Stromal cell of bone marrow (primary cell): ENCODE measurements around the gene ZNF334.
A peak's percentile ranks its signal among the peaks of the same experiment; 100 is the strongest.

Source experiments
- DNase-seq: peaks from one replicate; pipeline ENCODE4 v3.0.0-alpha.2; 2012; ENCODE audit warnings: low read depth

Gene ZNF334

DNA sequence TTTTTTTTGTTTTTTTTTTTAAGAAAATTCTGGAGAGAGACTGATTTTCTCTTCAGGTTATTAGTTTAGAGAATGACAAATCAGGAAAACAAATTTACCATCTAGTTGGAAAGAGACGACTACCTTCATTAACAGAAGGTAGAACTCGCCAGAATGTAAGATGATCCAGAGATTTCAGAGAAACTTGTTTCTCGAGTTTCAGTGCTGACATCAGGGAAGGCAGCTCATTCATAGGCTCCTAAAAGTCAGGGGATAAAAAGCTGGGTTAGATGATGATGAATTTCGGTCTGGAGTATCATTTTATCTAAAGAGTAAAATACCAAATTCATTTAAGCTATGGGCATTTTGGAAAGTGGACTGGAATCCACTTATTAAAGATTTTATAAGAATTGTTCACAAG is 27.9 kb downstream of the ZNF334 start:
- peak; percentile 2 for DNase-seq

DNA sequence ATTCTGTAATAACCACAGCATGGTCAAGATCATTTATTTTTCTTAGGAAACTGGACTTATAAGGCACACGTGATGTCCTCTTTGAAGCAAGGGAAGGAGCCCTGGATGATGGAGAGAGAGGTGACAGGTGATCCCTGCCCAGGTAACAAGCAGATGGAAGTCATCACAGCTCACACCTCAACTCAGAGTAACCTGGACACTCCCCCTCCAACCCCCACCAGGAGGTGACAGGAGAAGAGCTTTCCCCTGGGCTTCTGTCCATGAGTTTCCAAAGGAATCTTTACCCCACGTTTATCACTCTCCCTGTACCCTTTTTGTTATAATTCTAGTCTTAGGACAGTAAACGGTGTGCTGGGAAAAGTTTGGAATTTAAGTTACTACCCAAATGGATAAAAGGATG is 28.4 kb downstream of the ZNF334 start:
- DNase-seq, result no peak

DNA sequence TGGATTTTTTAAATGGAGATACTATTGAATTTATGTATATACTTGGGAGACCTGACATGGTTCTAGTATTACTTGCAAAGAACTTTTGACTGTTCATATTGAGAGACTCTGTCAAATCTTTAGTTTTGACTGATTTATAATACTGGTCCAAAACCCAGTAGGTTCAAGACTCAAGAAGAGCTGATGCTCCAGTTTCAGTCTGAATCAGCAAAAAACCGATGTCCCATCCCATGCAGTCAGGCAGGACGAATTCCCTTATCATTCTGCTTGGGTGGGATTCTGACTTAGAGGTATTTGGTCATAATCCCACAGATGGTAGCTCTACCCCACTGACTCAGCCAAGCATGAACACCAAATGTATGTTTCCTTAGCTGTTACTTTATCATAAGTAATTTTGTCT is 29.5 kb downstream of the ZNF334 start:
- DNase-seq, result no peak

DNA sequence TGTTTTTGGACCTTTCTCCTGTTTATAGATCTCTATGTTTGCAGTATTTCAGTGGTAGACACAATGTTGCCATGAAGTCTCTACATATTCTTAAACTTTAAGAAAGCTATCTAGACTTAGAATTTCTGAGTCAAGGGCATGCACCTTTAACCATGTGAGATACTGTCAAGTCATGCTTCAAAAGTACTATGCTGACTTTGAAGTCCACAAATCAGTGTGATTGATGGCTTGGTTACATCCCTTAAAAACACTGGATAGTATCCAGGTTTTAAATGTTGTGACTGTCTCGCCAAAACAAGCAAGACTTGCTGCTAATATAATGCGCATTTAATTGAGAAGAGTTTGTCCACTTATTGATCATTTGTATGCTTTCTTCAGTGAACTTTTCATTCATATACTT is 30.5 kb downstream of the ZNF334 start:
- DNase-seq, result no peak

DNA sequence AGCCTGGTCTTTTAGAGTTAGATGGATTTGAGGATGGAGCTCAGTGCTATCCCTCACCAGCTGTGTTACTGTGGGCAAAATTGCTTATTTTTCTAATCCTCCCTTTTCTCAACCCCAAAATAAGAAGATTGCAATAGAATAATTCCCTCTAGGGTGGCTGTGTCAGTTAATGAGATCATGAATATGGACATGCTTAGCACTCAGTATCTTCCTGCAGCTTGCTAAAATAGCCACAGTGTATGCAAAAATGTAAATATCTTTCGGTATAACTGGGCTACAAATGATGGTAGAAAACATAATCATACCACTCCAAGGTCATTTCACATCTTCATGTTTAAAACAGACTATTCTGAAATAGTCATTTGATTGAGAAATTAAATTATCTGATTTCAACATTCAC is 35.7 kb downstream of the ZNF334 start:
- no peak for DNase-seq

DNA sequence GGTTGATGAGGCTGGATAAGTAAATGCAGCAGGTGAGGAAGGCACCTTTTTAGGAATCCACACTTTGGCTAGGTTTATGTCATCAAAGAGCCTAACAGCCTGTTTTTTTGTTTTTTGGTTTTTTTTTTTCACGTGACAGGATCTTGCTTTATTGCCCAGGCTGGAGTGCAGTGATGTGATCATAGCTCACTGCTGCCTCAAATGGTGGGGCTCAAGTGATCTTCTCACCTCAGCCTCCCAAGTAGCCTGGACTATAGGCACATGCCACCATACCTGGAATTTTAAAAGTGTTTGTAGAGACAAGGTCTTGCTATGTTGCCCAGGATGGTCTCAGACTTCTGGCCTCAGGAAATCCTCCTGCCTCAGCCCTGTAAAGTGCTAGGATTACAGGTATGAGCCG is 36.1 kb downstream of the ZNF334 start:
- DNase-seq, result no peak

DNA sequence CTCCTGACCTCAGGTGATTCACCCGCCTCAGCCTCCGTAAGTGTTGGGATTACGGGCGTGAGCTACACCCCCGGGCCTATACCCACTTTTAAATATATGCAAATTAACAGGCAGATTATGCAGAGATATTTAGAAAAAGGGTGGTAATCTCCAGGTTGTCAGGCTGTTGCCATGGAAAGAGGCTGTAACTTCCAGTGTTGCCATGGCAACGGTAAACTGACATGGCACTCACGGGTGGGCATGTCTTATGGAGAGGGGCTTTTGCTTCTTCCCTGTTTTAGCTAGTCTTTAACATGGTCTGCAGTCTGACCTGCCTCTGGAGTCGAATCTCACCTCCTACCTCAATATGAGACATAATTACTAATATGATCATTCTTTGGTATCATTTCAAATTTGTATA is 44.9 kb downstream of the ZNF334 start:
- no peak for DNase-seq

DNA sequence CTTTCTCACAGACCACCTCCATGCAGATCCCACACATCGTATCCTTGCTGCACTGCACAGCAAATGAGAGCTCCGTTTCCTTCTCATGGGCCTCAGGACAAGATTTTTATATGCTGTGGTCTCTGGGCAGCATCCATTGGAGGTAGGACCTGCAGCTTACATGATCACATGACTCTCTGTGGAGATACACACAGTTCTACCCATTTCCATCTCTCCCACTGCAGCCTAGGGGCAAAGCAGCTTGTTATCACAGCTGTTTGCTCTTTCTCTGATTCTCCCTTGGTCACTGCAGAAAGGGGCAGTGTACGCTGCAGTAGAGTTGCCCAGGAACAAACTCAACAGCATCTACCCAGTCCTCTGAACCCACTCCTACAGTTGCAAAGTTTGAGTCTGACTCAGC is 48.9 kb downstream of the ZNF334 start:
- DNase-seq, result no peak

DNA sequence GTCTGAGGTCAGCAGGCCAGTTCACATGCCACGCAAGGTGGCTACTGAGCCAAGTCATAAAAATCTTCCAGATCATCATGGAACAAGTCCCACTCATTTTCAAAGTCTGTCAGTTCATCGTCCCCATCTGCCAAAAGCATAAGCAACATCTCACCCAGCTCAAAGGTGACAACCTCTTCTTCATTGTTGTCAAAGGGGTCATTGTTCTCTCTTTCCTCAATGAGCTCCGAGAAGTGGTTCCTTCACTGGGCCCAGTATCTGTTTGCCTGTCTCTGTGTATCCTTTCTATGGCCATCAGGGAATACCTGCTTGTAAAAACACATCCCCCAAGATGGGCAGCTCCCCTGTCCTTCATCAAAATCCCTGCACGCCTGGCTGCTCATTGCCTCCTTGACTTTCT is 49.5 kb downstream of the ZNF334 start:
- no peak for DNase-seq

DNA sequence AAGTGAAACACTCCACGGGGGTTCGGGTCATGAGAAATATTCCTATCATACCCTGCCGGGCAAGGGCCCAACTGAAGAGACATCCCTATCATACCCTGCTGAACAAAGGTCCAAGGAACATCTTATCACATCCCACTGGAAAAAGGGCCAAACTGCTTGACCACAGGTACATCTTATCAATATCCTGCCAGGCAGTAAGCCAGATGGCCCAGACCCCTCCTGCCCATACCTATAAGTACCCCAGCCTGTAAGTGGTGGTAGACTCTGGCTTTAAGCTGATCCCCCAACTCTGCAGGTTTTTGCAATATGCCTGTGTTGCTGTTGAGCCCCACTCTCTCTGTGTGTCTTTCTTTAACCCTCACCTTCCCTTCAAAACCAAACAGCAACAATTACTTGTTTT is 51.6 kb downstream of the ZNF334 start:
- DNase-seq, result no peak

DNA sequence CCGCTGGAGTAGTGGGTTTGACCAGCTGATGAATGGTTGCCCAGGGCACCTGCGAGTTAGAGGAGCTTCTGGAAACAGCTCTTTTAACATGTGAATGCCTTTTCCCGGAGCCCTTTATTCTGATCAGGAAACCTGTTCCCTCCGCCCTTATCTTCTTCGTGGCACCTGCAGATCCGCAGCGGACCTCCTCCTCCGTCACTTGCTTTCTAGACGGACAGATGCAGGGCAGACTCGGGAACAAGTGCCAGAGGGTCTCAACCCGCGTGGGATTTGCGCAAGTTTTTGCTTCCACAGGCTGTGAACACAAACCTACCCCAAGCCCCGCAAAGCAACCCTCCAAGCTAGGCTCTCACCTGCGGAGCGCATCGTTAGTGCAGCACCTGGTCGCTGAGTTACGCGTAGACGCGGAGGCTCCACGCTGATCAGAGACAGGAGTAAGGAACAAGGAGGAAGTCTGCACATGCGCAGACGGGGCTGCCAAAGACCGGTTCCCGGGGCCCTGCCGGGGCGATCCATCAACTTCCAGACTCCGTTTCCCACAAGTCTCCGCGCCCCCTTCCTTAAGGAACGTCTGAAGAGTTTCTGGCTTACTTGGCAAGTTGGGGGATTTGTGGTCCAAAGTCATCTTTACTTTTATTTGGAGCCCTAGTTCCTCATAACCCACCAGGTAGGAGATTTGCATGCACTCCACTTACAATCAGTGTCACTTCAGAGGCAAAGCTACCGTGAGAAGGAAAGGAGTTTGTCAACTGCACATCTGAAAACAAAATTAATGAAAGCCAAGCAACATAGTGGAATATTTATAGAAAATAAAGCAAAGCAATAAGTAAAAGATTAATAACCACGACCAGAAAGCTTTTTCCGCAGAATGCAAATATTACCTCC is 54.3 kb downstream of the ZNF334 start:
- no peak for DNase-seq

DNA sequence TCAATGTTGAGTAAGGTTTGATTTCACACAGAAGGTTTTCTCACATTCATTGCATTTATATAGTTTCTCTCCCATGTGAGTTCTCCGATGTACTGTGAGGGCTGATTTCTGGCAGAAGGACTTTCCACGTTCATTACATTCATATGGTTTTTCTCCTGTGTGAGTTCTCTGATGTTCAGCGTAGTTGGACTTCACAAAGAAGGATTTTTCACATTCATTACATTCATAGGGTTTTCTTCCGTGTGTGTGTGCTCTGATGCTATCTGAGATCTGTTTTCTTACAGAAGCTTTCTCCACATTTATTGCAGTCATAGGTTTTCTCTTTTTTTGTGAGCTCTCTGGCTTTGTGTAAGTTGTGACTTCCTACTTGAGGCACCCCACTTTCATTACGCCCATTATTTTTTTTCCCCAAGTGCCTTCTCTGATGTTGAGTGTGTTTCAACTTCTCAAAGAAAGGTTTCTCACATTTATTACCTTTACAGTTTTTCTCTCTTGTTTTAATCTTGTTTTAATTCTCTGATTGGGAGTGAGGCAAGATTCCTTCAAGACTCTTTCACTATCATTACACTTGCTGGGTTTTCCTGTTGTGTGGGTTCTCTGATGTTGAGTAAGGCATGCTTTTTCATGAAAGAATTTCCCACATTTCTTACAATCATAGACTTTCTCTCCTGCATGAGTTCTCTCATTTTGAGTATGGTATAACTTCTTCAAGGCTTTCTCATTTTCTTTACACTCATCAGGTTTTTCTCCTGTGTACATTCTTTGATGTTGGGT is 56.9 kb downstream of the ZNF334 start:
- DNase-seq, result no peak

DNA sequence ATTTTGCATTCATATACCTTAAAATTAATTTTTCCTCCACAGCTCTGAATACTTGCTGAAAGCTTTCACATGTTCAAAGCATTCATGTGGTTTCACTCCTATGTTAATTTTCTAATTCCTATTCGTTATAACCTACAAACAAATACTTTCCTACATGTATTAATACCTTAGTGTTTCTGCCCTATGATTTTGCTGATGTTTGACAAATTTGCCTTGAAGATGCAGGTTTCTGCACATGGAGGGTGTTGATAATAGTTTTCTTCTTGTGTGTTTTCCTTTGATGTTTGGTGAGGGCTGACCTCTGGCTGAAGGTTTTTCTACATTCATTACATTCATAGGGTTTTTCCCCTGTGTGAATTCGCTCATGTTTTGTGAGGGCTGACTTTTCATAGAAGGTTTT is 57.6 kb downstream of the ZNF334 start:
- DNase-seq, result no peak
